BJ (cell line): Measurements from ENCODE around the gene DPYD. TPM values are rescaled to one million over a fixed set of nuclear protein-coding genes. Genes with fewer than 3 reads are reported as not detected.

Experiments
- CTCF ChIA-PET: fragments of 350-600 bp; formaldehyde crosslinking; extraction: SDS; loops from one replicate; lab custom pipeline; 2021; ENCODE audit warnings: antibody characterized with exemption, inconsistent platforms; lab: Yijun Ruan, JAX
- POLR2A ChIA-PET: fragments of 300-600 bp; sonication (Branson Sonifier 250); formaldehyde crosslinking; extraction: SDS; loops from one replicate; lab custom pipeline; 2021; ENCODE audit warnings: antibody characterized with exemption; lab: Charles Lee
- DNase-seq: peaks from one replicate; pipeline ENCODE4 v3.0.0-alpha.2; 2011; ENCODE audit warnings: low read depth
- H3K27me3 ChIP-seq: 2 replicates; pipeline ENCODE4 v1.6.0; 2011; ENCODE audit warnings: low read length; ENCODE audit not compliant: control insufficient read depth, insufficient read depth
- H3K36me3 ChIP-seq: 2 replicates; pipeline ENCODE4 v1.5.1; 2011; ENCODE audit warnings: low read length; ENCODE audit not compliant: control insufficient read depth, insufficient read depth
- H3K4me3 ChIP-seq: 2 replicates; pipeline ENCODE4 v1.5.1; 2011; ENCODE audit warnings: low read depth, mild to moderate bottlenecking, control low read depth, low read length
- CTCF ChIP-seq: IDR thresholded peaks from 2 replicates; pipeline ENCODE4 v1.5.1; 2011; ENCODE audit warnings: low read depth, mild to moderate bottlenecking, control low read depth, inconsistent platforms, low read length, moderate library complexity; ENCODE audit not compliant: insufficient read depth
- polyA plus RNA-seq: library from polyadenylated mRNA; depleted of rRNA; stranded (reverse); fragments of >200 nt; gene quantifications from 2 replicates; pipeline ENCODE4 v1.2.3, GENCODE V29; 2011

The DPYD gene
- polyA plus RNA-seq, 1 experiment = 13.1 TPM

GRCh38 chr1:97832481-97832880, 88.4 kb downstream of the DPYD start:
- H3K4me3 ChIP-seq = no peak overlapping the region
- H3K27me3 ChIP-seq = no peaks in the 10 kb centered on the region
- TF ChIP-seq CTCF = no peak
- CTCF ChIA-PET = no interaction called here
- DNase-seq = no peak
- POLR2A ChIA-PET = no interaction called here
- H3K36me3 ChIP-seq = no peaks in the 10 kb centered on the region

- H3K27me3 ChIP-seq = no peaks in the 10 kb centered on the region
- DNase-seq = no peak
These were observed 92.9 kb downstream of the DPYD start for GRCh38 chr1:97827887-97828286.

DNA sequence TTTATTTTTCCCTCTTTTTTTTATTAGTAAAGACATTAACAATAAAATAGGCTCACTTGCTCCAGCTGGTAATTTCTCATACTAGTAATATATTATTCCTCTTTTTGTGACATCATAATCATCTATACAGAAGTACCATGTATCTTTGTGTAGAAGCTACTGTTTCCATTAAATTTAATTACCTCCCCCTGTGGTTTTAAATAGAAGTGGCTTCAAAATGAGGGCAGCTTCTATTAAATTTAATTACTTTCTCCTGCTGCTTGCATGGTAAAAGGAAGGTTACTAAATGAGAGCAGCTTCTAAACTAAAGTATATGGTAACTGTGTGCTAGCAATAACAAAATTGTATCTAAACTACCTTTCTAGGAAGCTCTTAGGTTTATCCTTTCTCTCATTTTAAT, 94.0 kb downstream of the DPYD start:
- DNase-seq = no peak
- TF ChIP-seq CTCF = no peak
- ChIA-PET CTCF (interaction anchor here (0.7 kb wide), 1 partner anchor 847 kb away, joined by 3 read pairs; no protein-coding TSS in a partner anchor), POLR2A (no interaction called here)
- no peak overlapping the region for H3K4me3 ChIP-seq
- H3K36me3 ChIP-seq = no peaks in the 10 kb centered on the region
- H3K27me3 ChIP-seq = no peaks in the 10 kb centered on the region

More at GRCh38 chr1:97827887-97828286, 92.9 kb downstream of the DPYD start:
- Histone ChIP-seq H3K4me3 (no peak overlapping the region), H3K36me3 (no peaks in the 10 kb centered on the region)
- ChIA-PET CTCF (no interaction called here), POLR2A (no interaction called here)
- no peak for TF ChIP-seq CTCF

GRCh38 chr1:97824624-97825023, 96.2 kb downstream of the DPYD start:
- TF ChIP-seq CTCF = no peak
- no peaks in the 10 kb centered on the region for H3K27me3 ChIP-seq
- POLR2A ChIA-PET = no interaction called here
- CTCF ChIA-PET = no interaction called here
- DNase-seq = no peak
- no peak overlapping the region for H3K4me3 ChIP-seq
- no peaks in the 10 kb centered on the region for H3K36me3 ChIP-seq

GRCh38 chr1:97824200-97824599, 96.6 kb downstream of the DPYD start:
- H3K27me3 ChIP-seq = no peaks in the 10 kb centered on the region
- CTCF ChIA-PET = no interaction called here
- no peak overlapping the region for H3K4me3 ChIP-seq
- POLR2A ChIA-PET = no interaction called here
- no peaks in the 10 kb centered on the region for H3K36me3 ChIP-seq
- TF ChIP-seq CTCF = no peak
- DNase-seq = no peak
